ENCODE results near the gene FNDC10. TPM values are rescaled to one million over a fixed set of nuclear protein-coding genes. Genes with fewer than 3 reads are reported as not detected.

FNDC10 gene
- polyA plus RNA-seq, 1 experiment = 4.4 TPM

GRCh38 chr1:1625824-1626206 is 25.9 kb upstream of the FNDC10 start:
- no peaks in the 10 kb centered on the region for H3K27me3 ChIP-seq (ENCODE audit: control insufficient read depth, insufficient read depth, low read length)
- ChIA-PET POLR2A (interaction anchor here (0.6 kb wide), 1 partner anchor 148 kb away, joined by 4 read pairs; no protein-coding TSS in a partner anchor), CTCF (no interaction called here)
- H3K4me3 ChIP-seq (ENCODE audit: low read depth, low read length) = no peak overlapping the region
- TF ChIP-seq, protein P1, sequence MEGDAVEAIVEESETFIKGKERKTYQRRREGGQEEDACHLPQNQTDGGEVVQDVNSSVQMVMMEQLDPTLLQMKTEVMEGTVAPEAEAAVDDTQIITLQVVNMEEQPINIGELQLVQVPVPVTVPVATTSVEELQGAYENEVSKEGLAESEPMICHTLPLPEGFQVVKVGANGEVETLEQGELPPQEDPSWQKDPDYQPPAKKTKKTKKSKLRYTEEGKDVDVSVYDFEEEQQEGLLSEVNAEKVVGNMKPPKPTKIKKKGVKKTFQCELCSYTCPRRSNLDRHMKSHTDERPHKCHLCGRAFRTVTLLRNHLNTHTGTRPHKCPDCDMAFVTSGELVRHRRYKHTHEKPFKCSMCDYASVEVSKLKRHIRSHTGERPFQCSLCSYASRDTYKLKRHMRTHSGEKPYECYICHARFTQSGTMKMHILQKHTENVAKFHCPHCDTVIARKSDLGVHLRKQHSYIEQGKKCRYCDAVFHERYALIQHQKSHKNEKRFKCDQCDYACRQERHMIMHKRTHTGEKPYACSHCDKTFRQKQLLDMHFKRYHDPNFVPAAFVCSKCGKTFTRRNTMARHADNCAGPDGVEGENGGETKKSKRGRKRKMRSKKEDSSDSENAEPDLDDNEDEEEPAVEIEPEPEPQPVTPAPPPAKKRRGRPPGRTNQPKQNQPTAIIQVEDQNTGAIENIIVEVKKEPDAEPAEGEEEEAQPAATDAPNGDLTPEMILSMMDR (IDR thresholded peaks at IDR 0.05; ENCODE audit: insufficient read depth, low read depth, low read length) = no peak
- H3K36me3 ChIP-seq (ENCODE audit: control insufficient read depth, insufficient read depth, low read length) = peaks cover 6% of the 10 kb centered on the region
- DNase-seq (ENCODE audit: low read depth) = no peak

DNA sequence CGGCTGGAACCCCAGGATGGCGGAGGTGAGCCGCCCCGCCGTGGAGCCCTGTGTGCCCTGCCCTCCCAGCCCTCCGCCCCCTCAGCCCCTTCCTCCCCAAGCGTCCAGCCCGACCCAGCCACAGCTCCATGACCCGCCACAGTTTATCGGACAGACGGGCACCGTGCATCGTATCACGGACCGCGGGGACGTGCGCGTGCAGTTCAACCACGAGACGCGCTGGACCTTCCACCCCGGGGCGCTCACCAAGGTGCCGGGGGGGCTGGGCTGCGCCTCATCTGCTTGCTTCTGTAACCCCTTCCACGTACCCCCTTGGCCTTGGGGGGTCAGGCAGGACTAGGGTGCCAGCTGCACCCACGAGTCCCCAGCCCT is 25.5 kb upstream of the FNDC10 start:
- POLR2A ChIA-PET = interaction anchor here (0.6 kb wide), 1 partner anchor 149 kb away, joined by 4 read pairs; no protein-coding TSS in a partner anchor
- TF ChIP-seq, protein P1 (IDR thresholded peaks at IDR 0.05; ENCODE audit: insufficient read depth, low read depth, low read length) = no peak
- DNase-seq (ENCODE audit: low read depth) = no peak
- no peaks in the 10 kb centered on the region for H3K27me3 ChIP-seq (ENCODE audit: control insufficient read depth, insufficient read depth, low read length)
- CTCF ChIA-PET = no interaction called here
- H3K4me3 ChIP-seq (ENCODE audit: low read depth, low read length) = no peak overlapping the region
- H3K36me3 ChIP-seq (ENCODE audit: control insufficient read depth, insufficient read depth, low read length) = peaks cover 6% of the 10 kb centered on the region

DNA sequence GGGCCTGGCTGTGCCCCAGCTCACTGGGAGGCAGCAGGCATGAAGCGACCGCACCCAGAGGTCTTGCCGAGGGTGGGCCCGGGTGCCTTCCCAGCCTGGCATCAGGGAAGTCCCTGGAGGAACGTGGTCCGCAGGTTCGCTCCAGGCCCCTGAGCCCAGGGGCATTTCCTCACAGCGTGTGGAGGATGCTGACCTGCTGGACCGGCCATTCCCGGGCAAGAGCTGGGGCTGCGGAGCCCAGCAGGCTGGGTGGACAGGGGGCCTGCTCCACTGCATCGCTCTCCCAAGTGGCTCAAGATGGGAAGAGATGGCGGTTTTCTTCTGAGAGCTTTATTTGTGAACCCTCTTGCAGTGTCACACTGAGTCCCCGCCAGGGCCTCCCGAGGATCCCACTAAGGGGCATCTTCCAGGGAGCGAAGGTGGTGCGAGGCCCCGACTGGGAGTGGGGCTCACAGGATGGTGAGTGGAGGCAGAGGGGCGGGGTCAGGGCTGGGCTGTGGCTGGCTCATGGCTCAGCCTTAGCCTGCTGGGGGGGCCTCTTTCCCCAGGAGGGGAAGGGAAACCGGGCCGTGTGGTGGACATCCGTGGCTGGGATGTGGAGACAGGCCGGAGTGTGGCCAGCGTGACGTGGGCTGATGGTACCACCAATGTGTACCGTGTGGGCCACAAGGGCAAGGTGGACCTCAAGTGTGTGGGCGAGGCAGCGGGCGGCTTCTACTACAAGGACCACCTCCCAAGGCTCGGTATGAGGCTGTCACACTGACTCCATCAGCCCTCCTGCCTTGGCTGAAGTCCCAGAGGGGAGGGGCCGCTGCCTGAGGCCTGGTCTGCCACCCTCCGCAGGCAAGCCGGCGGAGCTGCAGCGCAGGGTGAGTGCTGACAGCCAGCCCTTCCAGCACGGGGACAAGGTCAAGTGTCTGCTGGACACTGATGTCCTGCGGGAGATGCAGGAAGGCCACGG is 24.8 kb upstream of the FNDC10 start:
- H3K27me3 ChIP-seq (ENCODE audit: control insufficient read depth, insufficient read depth, low read length) = no peaks in the 10 kb centered on the region
- CTCF ChIA-PET = no interaction called here
- POLR2A ChIA-PET = no interaction called here
- no peak overlapping the region for H3K4me3 ChIP-seq (ENCODE audit: low read depth, low read length)
- peaks cover 6% of the 10 kb centered on the region for H3K36me3 ChIP-seq (ENCODE audit: control insufficient read depth, insufficient read depth, low read length)
- no peak for DNase-seq (ENCODE audit: low read depth)
- TF ChIP-seq, protein P1 (IDR thresholded peaks at IDR 0.05; ENCODE audit: insufficient read depth, low read depth, low read length) = no peak

DNA sequence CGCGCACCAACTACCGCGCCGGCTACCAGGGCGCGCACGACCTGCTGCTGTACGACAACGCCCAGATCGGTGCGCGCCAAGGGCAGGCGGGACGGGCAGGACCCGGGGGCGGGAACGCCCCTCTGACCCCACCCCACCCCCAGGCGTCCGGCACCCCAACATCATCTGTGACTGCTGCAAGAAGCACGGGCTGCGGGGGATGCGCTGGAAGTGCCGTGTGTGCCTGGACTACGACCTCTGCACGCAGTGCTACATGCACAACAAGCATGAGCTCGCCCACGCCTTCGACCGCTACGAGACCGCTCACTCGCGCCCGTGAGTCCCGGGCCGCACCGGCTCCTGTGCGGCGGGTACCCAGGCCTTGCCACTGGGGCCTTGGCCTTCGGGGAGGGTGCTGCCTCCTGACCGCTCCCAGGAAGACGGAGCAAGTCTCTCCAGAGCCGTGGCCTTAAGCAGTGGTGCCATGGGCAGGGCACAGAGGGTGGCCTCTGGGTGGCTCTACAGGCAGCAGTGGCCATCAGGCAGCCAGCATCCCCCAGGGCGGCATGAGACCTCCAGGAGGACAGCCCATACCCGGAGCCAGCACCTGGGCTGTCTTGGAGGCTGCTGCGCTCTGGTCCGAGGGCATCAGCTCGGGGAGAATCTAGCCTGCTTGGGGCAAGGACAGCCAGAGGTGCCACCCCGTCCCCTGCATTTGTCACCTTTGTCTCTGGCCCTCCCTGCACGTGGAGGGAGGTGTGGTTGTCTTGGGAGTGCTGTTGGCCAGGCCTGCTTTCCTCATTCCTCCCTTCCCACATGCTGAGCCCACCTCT is 23.9 kb upstream of the FNDC10 start:
- DNase-seq (ENCODE audit: low read depth) = no peak
- Histone ChIP-seq H3K36me3 (ENCODE audit: control insufficient read depth, insufficient read depth, low read length) (peaks cover 6% of the 10 kb centered on the region), H3K4me3 (ENCODE audit: low read depth, low read length) (no peak overlapping the region), H3K27me3 (ENCODE audit: control insufficient read depth, insufficient read depth, low read length) (no peaks in the 10 kb centered on the region)
- POLR2A ChIA-PET = no interaction called here
- CTCF ChIA-PET = no interaction called here
- TF ChIP-seq, protein P1 (IDR thresholded peaks at IDR 0.05; ENCODE audit: insufficient read depth, low read depth, low read length) = no peak

DNA sequence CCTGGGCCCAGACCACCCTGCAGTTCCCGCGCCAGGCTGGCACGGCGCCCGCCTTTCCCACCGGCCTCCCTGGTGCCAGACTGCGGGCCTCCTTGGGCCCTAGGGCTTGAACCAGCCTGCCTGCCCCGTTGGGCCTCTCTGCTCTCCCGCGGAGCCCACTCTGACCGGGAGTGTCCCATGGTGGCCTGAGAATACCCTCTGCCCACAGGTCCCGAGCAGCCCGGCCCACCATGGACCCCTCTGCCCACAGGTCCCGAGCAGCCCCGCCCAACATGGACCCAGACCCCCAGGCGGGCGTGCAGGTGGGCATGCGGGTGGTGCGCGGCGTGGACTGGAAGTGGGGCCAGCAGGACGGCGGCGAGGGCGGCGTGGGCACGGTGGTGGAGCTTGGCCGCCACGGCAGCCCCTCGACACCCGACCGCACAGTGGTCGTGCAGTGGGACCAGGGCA is 23.3 kb upstream of the FNDC10 start:
- TF ChIP-seq, protein P1 (IDR thresholded peaks at IDR 0.05; ENCODE audit: insufficient read depth, low read depth, low read length) = no peak
- ChIA-PET CTCF (no interaction called here), POLR2A (no interaction called here)
- Histone ChIP-seq H3K4me3 (ENCODE audit: low read depth, low read length) (no peak overlapping the region), H3K36me3 (ENCODE audit: control insufficient read depth, insufficient read depth, low read length) (peaks cover 7% of the 10 kb centered on the region), H3K27me3 (ENCODE audit: control insufficient read depth, insufficient read depth, low read length) (no peaks in the 10 kb centered on the region)
- DNase-seq (ENCODE audit: low read depth) = no peak
